MCF 10A (cell line): ENCODE results near the gene RNF44. TPM values are rescaled to one million over a fixed set of nuclear protein-coding genes. Genes with fewer than 3 reads are reported as not detected.

ENCODE experiments used
- BruUV-seq: library from RNA; stranded (reverse); fragments of 400-500 nt; replicated peaks from 2 replicates; lab custom pipeline; 2021; lab: Mats Ljungman, UMichigan
- CTCF ChIA-PET: fragments of 300-600 bp; sonication (Branson Sonifier 250); formaldehyde crosslinking; extraction: SDS; loops from one replicate; lab custom pipeline; 2021; ENCODE audit warnings: antibody characterized with exemption, inconsistent platforms; lab: Yijun Ruan, JAX
- POLR2A ChIA-PET: fragments of 300-600, 350-650 bp; sonication (Branson Sonifier 250); formaldehyde crosslinking; extraction: SDS; loops from one replicate; lab custom pipeline; 2020; ENCODE audit warnings: antibody characterized with exemption, inconsistent platforms; lab: Yijun Ruan, JAX
- DNase-seq: peaks from one replicate; pipeline ENCODE4 v3.0.0-alpha.2; 2018; ENCODE audit not compliant: unreplicated experiment
- H3K27ac Mint-ChIP-seq: one replicate; pipeline ENCODE4 v1.8.0; 2022; ENCODE audit warnings: mild to moderate bottlenecking, low read depth, mixed read lengths; ENCODE audit not compliant: unreplicated experiment
- H3K27me3 Mint-ChIP-seq: one replicate; pipeline ENCODE4 v1.8.0; 2022; ENCODE audit warnings: mixed read lengths; ENCODE audit not compliant: insufficient read depth, unreplicated experiment
- H3K36me3 Mint-ChIP-seq: one replicate; pipeline ENCODE4 v1.8.0; 2022; ENCODE audit warnings: mild to moderate bottlenecking, moderate library complexity, mixed read lengths; ENCODE audit not compliant: insufficient read depth, unreplicated experiment
- H3K4me1 Mint-ChIP-seq: one replicate; pipeline ENCODE4 v1.8.0; 2022; ENCODE audit warnings: mixed read lengths; ENCODE audit not compliant: insufficient read depth, unreplicated experiment
- H3K4me3 Mint-ChIP-seq: one replicate; pipeline ENCODE4 v1.8.0; 2022; ENCODE audit warnings: mild to moderate bottlenecking, moderate library complexity, mixed read lengths; ENCODE audit not compliant: unreplicated experiment
- H3K9me3 Mint-ChIP-seq: one replicate; pipeline ENCODE4 v1.8.0; 2022; ENCODE audit warnings: mixed read lengths; ENCODE audit not compliant: unreplicated experiment
- intact Hi-C: fragments of 100-400 bp; cut with micrococcal nuclease; formaldehyde crosslinking; loops from 2 replicates; pipeline ENCODE4 v1.14.1; 2022
- total RNA-seq: library from RNA; stranded (reverse); gene quantifications from 2 replicates; pipeline ENCODE4 v1.2.3, GENCODE V29; 2022
- TF ChIP-seq, protein P1 (sequence below): fragments of 200-600 bp; IDR thresholded peaks from one replicate; pipeline ENCODE4 v1.8.0; 2022; ENCODE audit warnings: antibody characterized with exemption, mild to moderate bottlenecking; ENCODE audit not compliant: unreplicated experiment

Gene RNF44
- total RNA-seq, 1 experiment from 2014 or later = 60.1 TPM

DNA sequence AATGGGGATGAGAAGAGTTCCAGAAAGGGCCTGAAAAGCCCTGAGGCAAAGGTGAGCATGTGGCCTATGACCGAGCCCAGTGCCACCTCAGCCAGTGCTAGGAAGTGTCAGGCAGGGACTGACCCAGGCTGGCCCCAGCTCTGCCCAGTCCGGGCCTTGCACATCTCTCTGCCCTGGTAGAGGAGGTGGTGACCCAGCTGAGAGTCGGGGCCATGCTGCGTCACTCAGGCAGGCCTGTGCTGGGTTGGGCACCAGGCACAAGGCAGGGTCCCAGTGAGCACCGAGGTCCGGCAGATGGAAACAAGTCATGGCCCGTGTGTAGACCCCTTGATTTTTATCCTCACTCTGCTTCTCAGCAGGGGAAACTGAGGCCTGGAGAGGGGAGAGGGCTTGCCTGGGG is 12.7 kb upstream of the RNF44 start:
- ChIA-PET CTCF (interaction anchor here (0.6 to 1.6 kb wide), 6 partner anchors 8 to 1371 kb away, joined by 3 to 6 read pairs (median 4); no protein-coding TSS in a partner anchor), POLR2A (interaction anchor here (0.9 to 3.0 kb wide), 4 partner anchors 12 to 188 kb away, joined by 3 to 14 read pairs (median 4); partner anchors contain the start of genes FAF2, KIAA1191 and RNF44)
- intact Hi-C loops = no loop called here
- no TSS peak for BruUV-seq
- no peaks in the 10 kb centered on the region for H3K36me3 Mint-ChIP-seq
- DNase-seq = no peak
- TF ChIP-seq, protein P1, sequence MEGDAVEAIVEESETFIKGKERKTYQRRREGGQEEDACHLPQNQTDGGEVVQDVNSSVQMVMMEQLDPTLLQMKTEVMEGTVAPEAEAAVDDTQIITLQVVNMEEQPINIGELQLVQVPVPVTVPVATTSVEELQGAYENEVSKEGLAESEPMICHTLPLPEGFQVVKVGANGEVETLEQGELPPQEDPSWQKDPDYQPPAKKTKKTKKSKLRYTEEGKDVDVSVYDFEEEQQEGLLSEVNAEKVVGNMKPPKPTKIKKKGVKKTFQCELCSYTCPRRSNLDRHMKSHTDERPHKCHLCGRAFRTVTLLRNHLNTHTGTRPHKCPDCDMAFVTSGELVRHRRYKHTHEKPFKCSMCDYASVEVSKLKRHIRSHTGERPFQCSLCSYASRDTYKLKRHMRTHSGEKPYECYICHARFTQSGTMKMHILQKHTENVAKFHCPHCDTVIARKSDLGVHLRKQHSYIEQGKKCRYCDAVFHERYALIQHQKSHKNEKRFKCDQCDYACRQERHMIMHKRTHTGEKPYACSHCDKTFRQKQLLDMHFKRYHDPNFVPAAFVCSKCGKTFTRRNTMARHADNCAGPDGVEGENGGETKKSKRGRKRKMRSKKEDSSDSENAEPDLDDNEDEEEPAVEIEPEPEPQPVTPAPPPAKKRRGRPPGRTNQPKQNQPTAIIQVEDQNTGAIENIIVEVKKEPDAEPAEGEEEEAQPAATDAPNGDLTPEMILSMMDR = no peak
- no peaks in the 10 kb centered on the region for H3K9me3 Mint-ChIP-seq
- no peaks in the 10 kb centered on the region for H3K27me3 Mint-ChIP-seq
- H3K4me1 Mint-ChIP-seq = peaks cover 25% of the 10 kb centered on the region
- no peak overlapping the region for H3K4me3 Mint-ChIP-seq
- H3K27ac Mint-ChIP-seq = peak overlapping the region; percentile 31

DNA sequence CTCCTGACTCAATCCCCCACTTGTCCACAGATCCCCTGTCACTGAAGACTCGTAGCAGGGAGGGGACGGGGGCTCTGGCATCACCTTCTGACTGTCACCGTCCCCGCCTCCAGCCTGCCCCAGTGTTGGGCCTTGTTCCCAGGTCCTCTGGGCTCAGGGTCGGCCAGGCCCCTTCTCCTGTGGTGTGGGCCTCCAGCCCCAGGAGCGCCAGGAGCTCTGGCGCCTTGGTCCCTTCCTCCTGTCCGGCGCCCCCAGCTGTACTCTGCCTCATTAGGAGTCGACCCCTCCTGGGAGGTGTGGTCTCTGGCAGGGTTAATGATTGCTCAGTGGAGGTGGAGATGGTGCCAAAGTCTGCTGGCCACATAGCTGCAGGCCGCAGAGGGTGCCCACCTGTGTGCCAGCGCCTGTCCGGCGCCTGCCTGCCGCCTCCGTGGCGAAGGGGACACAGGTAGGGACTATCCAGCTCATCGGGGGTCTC is 11.8 kb upstream of the RNF44 start, which contains the start of gene CDHR2:
TSS of gene CDHR2 (plus strand) at position 376 of the 478 bp plus-strand sequence. CDS start 16,011 bp downstream, outside the sequence.
- no TSS peak for BruUV-seq
- no peak for DNase-seq
- Mint-ChIP-seq H3K9me3 (no peaks in the 10 kb centered on the region), H3K27ac (peak within 1 kb of the TSS; percentile 31), H3K4me1 (peaks cover 23% of the 10 kb centered on the region), H3K4me3 (no peak within 1 kb of the TSS), H3K27me3 (no peaks in the 10 kb centered on the region), H3K36me3 (no peaks in the 10 kb centered on the region)
- ChIA-PET CTCF (interaction anchor here (0.5 to 1.6 kb wide), 5 partner anchors 8 to 1370 kb away, joined by 3 to 6 read pairs (median 3); no protein-coding TSS in a partner anchor), POLR2A (interaction anchor here (0.5 to 3.0 kb wide), 6 partner anchors 12 to 705 kb away, joined by 3 to 14 read pairs (median 4); partner anchors contain the start of genes KIAA1191 and RNF44)
- intact Hi-C loops = no loop called here
- TF ChIP-seq, protein P1 = no peak

DNA sequence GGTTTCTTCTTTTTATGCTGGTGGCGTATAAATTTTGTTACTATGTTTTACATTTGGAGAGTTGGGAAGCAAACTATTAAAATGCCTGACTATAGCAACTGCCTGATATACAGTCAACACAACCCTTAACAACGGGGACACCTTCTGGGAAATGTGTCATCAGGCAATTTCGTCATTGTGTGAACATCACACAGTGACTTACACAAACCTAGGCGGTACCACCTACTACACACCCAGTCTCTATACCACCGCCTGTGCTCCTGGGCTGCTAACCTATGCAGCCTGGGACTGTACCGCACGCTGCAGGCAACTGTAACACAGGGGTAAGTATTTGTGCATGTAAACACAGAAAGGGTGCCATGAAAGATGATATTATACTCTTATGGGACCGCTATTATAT is 10.6 kb upstream of the RNF44 start:
- TF ChIP-seq, protein P1 = no peak
- DNase-seq = peak; percentile 66
- peak overlapping the region; percentile 22 for H3K27ac Mint-ChIP-seq
- ChIA-PET CTCF (interaction anchor here (0.7 to 1.6 kb wide), 5 partner anchors 9 to 132 kb away, joined by 3 to 10 read pairs (median 3); no protein-coding TSS in a partner anchor), POLR2A (interaction anchor here (0.6 to 2.2 kb wide), 6 partner anchors 10 to 330 kb away, joined by 3 to 13 read pairs (median 4); partner anchors contain the start of gene RNF44)
- peaks cover 11% of the 10 kb centered on the region for H3K4me1 Mint-ChIP-seq
- H3K9me3 Mint-ChIP-seq = no peaks in the 10 kb centered on the region
- intact Hi-C loops = no loop called here
- no peaks in the 10 kb centered on the region for H3K36me3 Mint-ChIP-seq
- no peak overlapping the region for H3K4me3 Mint-ChIP-seq
- no peaks in the 10 kb centered on the region for H3K27me3 Mint-ChIP-seq
- no TSS peak for BruUV-seq

DNA sequence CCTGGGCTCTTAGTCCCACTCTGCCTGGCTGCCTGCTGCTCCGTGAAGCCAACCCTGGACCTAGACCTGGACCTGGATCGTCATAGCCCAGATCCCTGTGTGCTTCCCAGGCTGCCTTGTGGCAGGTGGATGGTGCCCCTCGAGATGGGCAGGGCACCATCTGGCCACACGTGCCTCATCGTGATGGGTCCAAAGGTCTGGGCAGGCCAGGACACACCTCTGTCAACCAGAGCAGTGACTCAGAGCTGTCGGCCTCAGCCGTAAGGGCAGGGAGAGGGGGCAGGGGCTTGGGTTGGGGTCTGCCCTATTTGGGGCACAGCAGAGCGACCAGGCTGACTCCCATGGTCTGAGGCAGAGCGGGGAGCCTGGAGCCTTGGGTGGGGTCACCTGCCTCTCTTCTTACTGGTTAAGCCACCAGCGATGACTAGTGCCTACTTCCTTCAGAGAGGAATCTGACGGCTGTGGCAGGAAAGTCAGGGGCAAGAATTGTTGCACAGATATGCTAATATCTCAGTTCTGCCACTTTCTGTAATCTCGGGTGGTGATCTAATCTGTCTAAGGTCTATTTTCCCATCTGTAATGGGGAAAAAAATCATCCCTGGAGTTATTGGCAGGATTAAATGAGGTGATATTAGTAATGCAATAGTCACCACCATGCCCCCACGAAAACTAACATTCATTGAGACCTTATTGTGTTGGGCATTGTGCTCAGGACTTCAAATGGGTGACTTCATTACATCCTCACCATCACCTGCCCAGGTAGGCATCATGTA is 8.7 kb upstream of the RNF44 start:
- Mint-ChIP-seq H3K36me3 (peaks cover under 1% of the 10 kb centered on the region), H3K27ac (no peak overlapping the region), H3K9me3 (no peaks in the 10 kb centered on the region), H3K4me3 (no peak overlapping the region), H3K4me1 (peaks cover 25% of the 10 kb centered on the region), H3K27me3 (no peaks in the 10 kb centered on the region)
- TF ChIP-seq, protein P1 = no peak
- POLR2A ChIA-PET = interaction anchor here (2.2 to 3.6 kb wide), 2 partner anchors 8 to 11 kb away, joined by 13 to 42 read pairs; partner anchors contain the start of gene RNF44
- intact Hi-C loops = no loop called here
- DNase-seq = peak; percentile 30
- CTCF ChIA-PET = interaction anchor here (0.6 to 1.2 kb wide), 2 partner anchors 98 to 101 kb away, joined by 3 to 7 read pairs; partner anchors contain the start of gene FAF2
- BruUV-seq = no TSS peak
